Lower leg skin (tissue), 3 donors: ENCODE results near the gene FUT6.
"Not testable (repeated sequence)": the region's sequence is repeated elsewhere in the genome, so short reads cannot be mapped to it uniquely, and the experiment has no call there.

Experiments used
- POLR2A ChIP-seq, 2 donors: fragments of 450-650 bp; IDR thresholded peaks; one replicate each; pipeline ENCODE4 v1.6.1; 2016 to 2017; ENCODE audit warnings: antibody characterized with exemption in 2 of 2, mild to moderate bottlenecking in 1 of 2, moderate library complexity in 1 of 2
- TF ChIP-seq, protein P1 (sequence below), 3 donors: fragments of 450-650 bp; IDR thresholded peaks; one replicate each; pipeline ENCODE4 v1.5.1; 2016; ENCODE audit warnings: antibody characterized with exemption in 3 of 3, mild to moderate bottlenecking in 3 of 3, moderate library complexity in 2 of 3

DNA sequence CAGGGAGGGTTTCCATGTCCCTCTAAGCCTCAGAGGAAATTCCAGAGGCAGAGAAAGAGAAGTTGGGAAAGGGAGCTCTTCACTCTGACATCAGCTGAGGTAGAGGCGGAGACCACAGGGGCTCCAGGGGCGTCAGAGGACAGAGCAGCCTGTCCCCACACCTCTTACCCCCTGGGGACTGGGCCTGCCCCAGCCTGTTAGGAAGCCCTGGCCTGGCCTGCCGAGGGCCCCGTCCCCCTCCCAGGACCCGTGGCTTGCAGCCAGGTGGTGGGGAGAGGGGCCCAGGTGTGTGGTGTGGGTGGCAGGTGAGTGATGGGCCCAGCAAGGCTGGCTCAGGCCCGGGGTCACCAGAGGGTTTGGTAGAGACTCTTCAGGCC, 2.2 kb upstream of the FUT6 start:
- TF ChIP-seq, protein P1, sequence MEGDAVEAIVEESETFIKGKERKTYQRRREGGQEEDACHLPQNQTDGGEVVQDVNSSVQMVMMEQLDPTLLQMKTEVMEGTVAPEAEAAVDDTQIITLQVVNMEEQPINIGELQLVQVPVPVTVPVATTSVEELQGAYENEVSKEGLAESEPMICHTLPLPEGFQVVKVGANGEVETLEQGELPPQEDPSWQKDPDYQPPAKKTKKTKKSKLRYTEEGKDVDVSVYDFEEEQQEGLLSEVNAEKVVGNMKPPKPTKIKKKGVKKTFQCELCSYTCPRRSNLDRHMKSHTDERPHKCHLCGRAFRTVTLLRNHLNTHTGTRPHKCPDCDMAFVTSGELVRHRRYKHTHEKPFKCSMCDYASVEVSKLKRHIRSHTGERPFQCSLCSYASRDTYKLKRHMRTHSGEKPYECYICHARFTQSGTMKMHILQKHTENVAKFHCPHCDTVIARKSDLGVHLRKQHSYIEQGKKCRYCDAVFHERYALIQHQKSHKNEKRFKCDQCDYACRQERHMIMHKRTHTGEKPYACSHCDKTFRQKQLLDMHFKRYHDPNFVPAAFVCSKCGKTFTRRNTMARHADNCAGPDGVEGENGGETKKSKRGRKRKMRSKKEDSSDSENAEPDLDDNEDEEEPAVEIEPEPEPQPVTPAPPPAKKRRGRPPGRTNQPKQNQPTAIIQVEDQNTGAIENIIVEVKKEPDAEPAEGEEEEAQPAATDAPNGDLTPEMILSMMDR (IDR thresholded peaks at IDR 0.05): not testable (repeated sequence)
- TF ChIP-seq POLR2A (IDR thresholded peaks at IDR 0.05): not testable (repeated sequence)
